Keratinocyte (primary cell): Measurements from ENCODE around the gene PBX4. TPM values are rescaled to one million over a fixed set of nuclear protein-coding genes. Genes with fewer than 3 reads are reported as not detected.

Experiments
- DNase-seq: peaks from one replicate; pipeline ENCODE4 v3.0.0-alpha.2; 2011; ENCODE audit warnings: low read depth, missing footprints, low spot score
- FAIRE-seq: peaks from 2 replicates; lab custom pipeline; 2011; peaks lifted over from hg19 to GRCh38; lab: Jason Lieb, UNC
- H2AFZ ChIP-seq: 2 replicates; pipeline ENCODE4 v1.6.0; 2012; ENCODE audit warnings: low read length, control low read depth, inconsistent platforms; ENCODE audit not compliant: control insufficient read depth
- H3K27ac ChIP-seq: 2 replicates; pipeline ENCODE4 v1.5.1; 2011; ENCODE audit warnings: low read length; ENCODE audit not compliant: control insufficient read depth, insufficient read depth
- H3K27me3 ChIP-seq: 3 replicates; pipeline ENCODE4 v1.6.0; 2011; ENCODE audit warnings: low read length; ENCODE audit not compliant: control insufficient read depth, insufficient read depth; ENCODE audit errors: extremely low read depth
- H3K36me3 ChIP-seq, 2 experiments: 2 replicates in 1 of 2; 3 replicates in 1 of 2; pipeline ENCODE4 v1.5.1; 2011; ENCODE audit warnings: low read length in 2 of 2, mild to moderate bottlenecking in 1 of 2; ENCODE audit not compliant: control insufficient read depth in 2 of 2, insufficient read depth in 2 of 2; ENCODE audit errors: extremely low read depth in 1 of 2
- H3K4me1 ChIP-seq: 3 replicates; pipeline ENCODE4 v1.5.1; 2011; ENCODE audit warnings: low read length; ENCODE audit not compliant: control insufficient read depth, insufficient read depth; ENCODE audit errors: extremely low read depth
- H3K4me2 ChIP-seq: 3 replicates; pipeline ENCODE4 v1.6.0; 2011; ENCODE audit warnings: low read depth, low read length; ENCODE audit not compliant: control insufficient read depth, insufficient read depth; ENCODE audit errors: extremely low read depth
- H3K4me3 ChIP-seq, 3 experiments: fragments of 200-600 bp in 1 of 3; sonication (generic) in 1 of 3; 2 replicates in 2 of 3; 3 replicates in 1 of 3; pipeline ENCODE4 v1.5.1; 2011 to 2016; ENCODE audit warnings: low read length in 3 of 3, mild to moderate bottlenecking in 3 of 3, control low read depth in 2 of 3, inconsistent platforms in 1 of 3, low read depth in 1 of 3, mixed read lengths in 1 of 3, mixed run types in 1 of 3, moderate library complexity in 1 of 3; ENCODE audit not compliant: control insufficient read depth in 2 of 3, insufficient read depth in 2 of 3; ENCODE audit errors: extremely low read depth in 1 of 3
- H3K79me2 ChIP-seq: 2 replicates; pipeline ENCODE4 v1.6.0; 2012; ENCODE audit warnings: low read length; ENCODE audit not compliant: control insufficient read depth, insufficient read depth
- H3K9ac ChIP-seq: 3 replicates; pipeline ENCODE4 v1.6.0; 2011; ENCODE audit warnings: low read length; ENCODE audit not compliant: control insufficient read depth, insufficient read depth; ENCODE audit errors: extremely low read depth
- H3K9me1 ChIP-seq: 3 replicates; pipeline ENCODE4 v1.6.0; 2011; ENCODE audit warnings: low read length; ENCODE audit not compliant: control insufficient read depth, insufficient read depth; ENCODE audit errors: extremely low read depth
- H3K9me3 ChIP-seq: 2 replicates; pipeline ENCODE4 v1.5.1; 2012; ENCODE audit warnings: low read depth, low read length; ENCODE audit not compliant: control insufficient read depth
- H4K20me1 ChIP-seq: 3 replicates; pipeline ENCODE4 v1.6.0; 2011; ENCODE audit warnings: low read length; ENCODE audit not compliant: control insufficient read depth, insufficient read depth; ENCODE audit errors: extremely low read depth
- EZH2 ChIP-seq: IDR thresholded peaks from one replicate; pipeline ENCODE4 v1.6.1; 2012; ENCODE audit warnings: inconsistent platforms, mild to moderate bottlenecking, low read length, moderate library complexity
- dilution Hi-C: fragments of 300-500 bp; cut with MboI; formaldehyde crosslinking; loops from one replicate; pipeline ENCODE4 v1.7.0; 2020; ENCODE audit warnings: low sequenced_read_pairs; ENCODE audit not compliant: extremely low pct_ligation_motif_present
- polyA plus RNA-seq, 5 experiments: library from polyadenylated mRNA; depleted of rRNA in 3 of 5; stranded (reverse) in 3 of 5; stranded (forward) in 1 of 5; unstranded in 1 of 5; fragments of >200 nt; gene quantifications; 1 replicate in 1 of 5; 2 replicates in 3 of 5; 3 replicates in 1 of 5; pipeline versions ENCODE4 v1.2.1 to v1.2.3, GENCODE V29; 2011 to 2012; ENCODE audit warnings: missing spikeins in 2 of 5, low read depth in 1 of 5, low replicate concordance in 1 of 5
- TF ChIP-seq, protein P1 (sequence below), 3 experiments: IDR thresholded peaks in 1 of 3; conservative IDR thresholded peaks in 1 of 3; optimal IDR thresholded peaks in 1 of 3; 2 replicates in 2 of 3; 3 replicates in 1 of 3; pipeline versions ENCODE3 to v1.5.1; 2011; ENCODE audit warnings: low read length in 3 of 3, mild to moderate bottlenecking in 3 of 3, moderate library complexity in 2 of 3, control low read depth in 1 of 3, inconsistent platforms in 1 of 3; ENCODE audit not compliant: insufficient read depth in 2 of 3; ENCODE audit errors: extremely low read depth in 1 of 3

Gene PBX4
- polyA plus RNA-seq, 1 donor (not counting 4 experiments of a cell fraction or from before 2014, with no cell fraction given): 1.7 TPM

DNA sequence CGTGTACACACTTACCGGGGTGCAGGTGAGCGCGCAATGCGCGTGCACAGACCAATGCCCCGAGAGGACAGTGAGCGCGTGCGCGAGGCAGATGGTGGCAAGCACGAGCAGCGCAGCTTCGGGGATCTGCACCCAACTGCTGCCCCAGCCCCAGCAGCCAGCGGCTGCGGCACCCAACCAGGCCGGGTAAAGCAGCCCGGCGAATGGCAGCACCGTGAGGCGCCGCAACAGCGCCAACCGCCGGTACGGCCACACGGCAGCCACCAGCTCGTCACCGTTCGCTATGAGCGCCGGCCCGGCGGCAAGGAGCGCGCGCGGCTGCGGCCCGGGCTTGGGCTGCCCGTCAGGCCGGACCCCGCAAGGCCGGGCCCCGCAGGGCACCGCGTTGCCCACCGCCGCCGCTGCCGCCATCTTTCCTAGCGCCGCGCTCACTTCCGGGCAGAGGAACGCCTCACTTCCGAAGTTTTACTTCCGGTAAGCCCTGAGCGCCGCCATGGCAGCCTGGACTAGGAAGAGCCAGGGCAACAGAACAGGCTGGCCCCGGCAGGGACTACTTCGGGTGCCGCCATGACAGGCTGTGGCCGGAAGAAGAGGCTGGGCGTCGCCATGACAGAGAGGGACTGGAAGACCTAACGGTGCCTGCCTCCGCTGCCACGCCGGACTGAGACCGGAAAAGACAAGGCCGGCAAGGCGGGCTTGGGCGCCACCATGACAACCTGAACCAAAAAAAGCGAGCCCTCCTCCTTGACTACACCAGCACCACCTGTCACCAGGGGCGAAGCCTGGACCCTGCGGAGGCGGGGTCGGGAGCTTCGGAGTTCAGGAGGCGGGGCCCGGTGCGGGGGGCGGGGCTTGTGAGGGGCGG is 45.0 kb upstream of the PBX4 start, which contains the start of gene ATP13A1:
Gene ATP13A1 (minus strand): TSS at position 421 of the 865 bp plus-strand sequence. CDS start 10 bp downstream, at position 411.
- DNase-seq (peak; percentile 69), FAIRE-seq (peak; percentile 44)
- H3K4me1 ChIP-seq: peaks cover 16% of the 10 kb centered on the region
- no peaks in the 10 kb centered on the region for H3K27me3 ChIP-seq
- H3K4me2 ChIP-seq: peak within 1 kb of the TSS; percentile 77
- peaks cover 35% of the 10 kb centered on the region for H3K79me2 ChIP-seq
- H3K27ac ChIP-seq: peak within 1 kb of the TSS; percentile 85
- H3K9me3 ChIP-seq: no peaks in the 10 kb centered on the region
- no peaks in the 10 kb centered on the region for H3K9me1 ChIP-seq
- H3K4me3 ChIP-seq: peak within 1 kb of the TSS; percentile 57 to 80 (median 79)
- peak within 1 kb of the TSS; percentile 96 for H2AFZ ChIP-seq
- dilution Hi-C loops: no loop called here
- H4K20me1 ChIP-seq: peaks cover 6% of the 10 kb centered on the region
- peaks cover 10 to 25% of the 10 kb centered on the region in 2 experiments for H3K36me3 ChIP-seq
- no peak for TF ChIP-seq EZH2
- TF ChIP-seq, protein P1, sequence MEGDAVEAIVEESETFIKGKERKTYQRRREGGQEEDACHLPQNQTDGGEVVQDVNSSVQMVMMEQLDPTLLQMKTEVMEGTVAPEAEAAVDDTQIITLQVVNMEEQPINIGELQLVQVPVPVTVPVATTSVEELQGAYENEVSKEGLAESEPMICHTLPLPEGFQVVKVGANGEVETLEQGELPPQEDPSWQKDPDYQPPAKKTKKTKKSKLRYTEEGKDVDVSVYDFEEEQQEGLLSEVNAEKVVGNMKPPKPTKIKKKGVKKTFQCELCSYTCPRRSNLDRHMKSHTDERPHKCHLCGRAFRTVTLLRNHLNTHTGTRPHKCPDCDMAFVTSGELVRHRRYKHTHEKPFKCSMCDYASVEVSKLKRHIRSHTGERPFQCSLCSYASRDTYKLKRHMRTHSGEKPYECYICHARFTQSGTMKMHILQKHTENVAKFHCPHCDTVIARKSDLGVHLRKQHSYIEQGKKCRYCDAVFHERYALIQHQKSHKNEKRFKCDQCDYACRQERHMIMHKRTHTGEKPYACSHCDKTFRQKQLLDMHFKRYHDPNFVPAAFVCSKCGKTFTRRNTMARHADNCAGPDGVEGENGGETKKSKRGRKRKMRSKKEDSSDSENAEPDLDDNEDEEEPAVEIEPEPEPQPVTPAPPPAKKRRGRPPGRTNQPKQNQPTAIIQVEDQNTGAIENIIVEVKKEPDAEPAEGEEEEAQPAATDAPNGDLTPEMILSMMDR (optimal IDR thresholded peaks at IDR 0.05 in 1 of 3, IDR thresholded peaks at IDR 0.05 in 1 of 3, conservative IDR thresholded peaks at IDR 0.05 in 1 of 3; ENCODE audit: extremely low read depth in 1 of 3, insufficient read depth in 2 of 3, low read length in 3 of 3): peak in 2 of 3 experiments; percentile 33 to 42
- H3K9ac ChIP-seq: peak within 1 kb of the TSS; percentile 86

DNA sequence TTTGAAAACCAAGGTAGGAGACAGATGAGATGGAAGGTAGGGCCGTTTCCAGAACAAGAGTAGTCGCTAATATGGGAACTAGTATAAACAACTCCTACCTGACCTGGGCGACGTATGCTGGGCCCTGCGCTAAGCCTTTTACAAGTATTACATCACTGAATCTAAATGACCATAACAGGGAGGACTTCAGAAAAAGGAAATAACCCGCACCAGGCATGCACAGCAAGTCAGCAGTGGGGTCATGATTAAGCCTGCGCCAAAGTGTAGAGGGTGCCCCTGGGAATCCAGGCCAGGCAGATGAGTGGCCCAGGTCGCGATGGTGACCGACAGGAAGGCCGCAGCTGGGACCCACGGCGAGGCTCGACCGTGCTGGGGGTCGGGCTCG is 44.4 kb upstream of the PBX4 start:
- TF ChIP-seq, protein P1 (optimal IDR thresholded peaks at IDR 0.05 in 1 of 3, IDR thresholded peaks at IDR 0.05 in 1 of 3, conservative IDR thresholded peaks at IDR 0.05 in 1 of 3; ENCODE audit: extremely low read depth in 1 of 3, insufficient read depth in 2 of 3, low read length in 3 of 3): no peak
- no peak for TF ChIP-seq EZH2
- peak overlapping the region; percentile 96 for H2AFZ ChIP-seq
- peak overlapping the region; percentile 86 for H3K9ac ChIP-seq
- DNase-seq (no peak), FAIRE-seq (no peak)
- peaks cover 35% of the 10 kb centered on the region for H3K79me2 ChIP-seq
- H3K36me3 ChIP-seq: peaks cover 16 to 30% of the 10 kb centered on the region in 2 experiments
- peak overlapping the region; percentile 85 for H3K27ac ChIP-seq
- peak overlapping the region; percentile 77 for H3K4me2 ChIP-seq
- H3K4me3 ChIP-seq: peak overlapping the region; percentile 57 to 80 (median 79)
- peaks cover 16% of the 10 kb centered on the region for H3K4me1 ChIP-seq
- H3K9me1 ChIP-seq: no peaks in the 10 kb centered on the region
- H3K27me3 ChIP-seq: no peaks in the 10 kb centered on the region
- no peaks in the 10 kb centered on the region for H3K9me3 ChIP-seq
- dilution Hi-C loops: no loop called here
- H4K20me1 ChIP-seq: peaks cover 6% of the 10 kb centered on the region
